WTC11 (cell line): ENCODE data around the gene CCNA2. TPM values are rescaled to one million over a fixed set of nuclear protein-coding genes. Genes with fewer than 3 reads are reported as not detected.

Experiments used
- ATAC-seq: fragments of 200-7000 bp; cut with Tn5 transposase; 2 replicates; pipeline ENCODE4 v1.10.0; 2021; ENCODE audit warnings: mild to moderate bottlenecking, moderate library complexity
- CTCF ChIA-PET: fragments of 300-600 bp; sonication (Branson Sonifier 250); formaldehyde crosslinking; loops from one replicate; lab custom pipeline; 2021; ENCODE audit warnings: antibody characterized with exemption; lab: Charles Lee
- POLR2A ChIA-PET: fragments of 350-600 bp; sonication (Branson Sonifier 250); formaldehyde crosslinking; loops from one replicate; lab custom pipeline; 2021; ENCODE audit warnings: antibody characterized with exemption; lab: Charles Lee
- DNase-seq: peaks from one replicate; pipeline ENCODE4 v3.0.0; 2021; ENCODE audit warnings: low spot score
- H3K27ac Mint-ChIP-seq: 2 replicates; pipeline ENCODE4 v1.8.0; 2021; ENCODE audit warnings: mixed read lengths
- H3K27me3 Mint-ChIP-seq: 2 replicates; pipeline ENCODE4 v1.8.0; 2021; ENCODE audit warnings: low read depth, mild to moderate bottlenecking, moderate library complexity, mixed read lengths
- H3K36me3 Mint-ChIP-seq: 2 replicates; pipeline ENCODE4 v1.8.0; 2021; ENCODE audit warnings: mixed read lengths
- H3K4me1 Mint-ChIP-seq: 2 replicates; pipeline ENCODE4 v1.8.0; 2022; ENCODE audit warnings: mixed read lengths
- H3K4me3 Mint-ChIP-seq: 2 replicates; pipeline ENCODE4 v1.8.0; 2021; ENCODE audit warnings: mild to moderate bottlenecking, moderate library complexity, mixed read lengths
- H3K9me3 Mint-ChIP-seq: 2 replicates; pipeline ENCODE4 v1.8.0; 2021; ENCODE audit warnings: mixed read lengths
- AFF4 ChIP-seq: sonication (generic); formaldehyde crosslinking; IDR thresholded peaks from 2 replicates; pipeline ENCODE4 v1.8.1; 2023; ENCODE audit warnings: mild to moderate bottlenecking, missing genetic modification reagents, borderline replicate concordance
- CBFB ChIP-seq: sonication (generic); formaldehyde crosslinking; IDR thresholded peaks from 2 replicates; pipeline ENCODE4 v1.8.1; 2022; ENCODE audit warnings: mild to moderate bottlenecking, low read depth, missing genetic modification reagents
- CTCF ChIP-seq: fragments of 200-600 bp; IDR thresholded peaks from 2 replicates; pipeline ENCODE4 v1.8.0; 2022; ENCODE audit warnings: antibody characterized with exemption
- GABPB1 ChIP-seq: sonication (generic); formaldehyde crosslinking; IDR thresholded peaks from 2 replicates; pipeline ENCODE4 v1.8.1; 2023; ENCODE audit warnings: mild to moderate bottlenecking, missing genetic modification reagents
- NFE2L1 ChIP-seq: sonication (generic); formaldehyde crosslinking; IDR thresholded peaks from 2 replicates; pipeline ENCODE4 v1.8.1; 2023; ENCODE audit warnings: missing genetic modification reagents
- NR3C1 ChIP-seq: sonication (generic); formaldehyde crosslinking; conservative IDR thresholded peaks from 2 replicates; pipeline ENCODE4 v1.8.1; 2023; ENCODE audit warnings: low read depth, mild to moderate bottlenecking, missing genetic modification reagents
- PREB ChIP-seq: sonication (generic); formaldehyde crosslinking; IDR thresholded peaks from 2 replicates; pipeline ENCODE4 v1.8.1; 2022; ENCODE audit warnings: mild to moderate bottlenecking, missing genetic modification reagents, moderate library complexity, borderline replicate concordance
- PRRX2 ChIP-seq: fragments of 250-450 bp; sonication (Bioruptor Pico); IDR thresholded peaks from 2 replicates; pipeline ENCODE4 v1.8.0; 2021; ENCODE audit warnings: mild to moderate bottlenecking
- RELA ChIP-seq: sonication (generic); formaldehyde crosslinking; IDR thresholded peaks from 2 replicates; pipeline ENCODE4 v1.8.1; 2022; ENCODE audit warnings: missing genetic modification reagents, mild to moderate bottlenecking, borderline replicate concordance
- RORB ChIP-seq: fragments of 250-450 bp; sonication (Bioruptor Pico); IDR thresholded peaks from 2 replicates; pipeline ENCODE4 v1.9.0; 2021; ENCODE audit warnings: mild to moderate bottlenecking
- SMAD3 ChIP-seq: sonication (generic); formaldehyde crosslinking; IDR thresholded peaks from 2 replicates; pipeline ENCODE4 v1.8.0; 2022; ENCODE audit warnings: missing genetic modification reagents, mild to moderate bottlenecking, borderline replicate concordance
- SP1 ChIP-seq: sonication (generic); formaldehyde crosslinking; conservative IDR thresholded peaks from 2 replicates; pipeline ENCODE4 v1.8.1; 2022; ENCODE audit warnings: missing genetic modification reagents
- ZMAT4 ChIP-seq: fragments of 250-450 bp; sonication (Bioruptor Pico); IDR thresholded peaks from 2 replicates; pipeline ENCODE4 v1.9.0; 2021; ENCODE audit warnings: mild to moderate bottlenecking
- ZNF138 ChIP-seq: sonication (generic); formaldehyde crosslinking; conservative IDR thresholded peaks from 2 replicates; pipeline ENCODE4 v1.8.1; 2022; ENCODE audit warnings: mild to moderate bottlenecking, moderate library complexity, missing genetic modification reagents
- ZNF281 ChIP-seq: sonication (generic); formaldehyde crosslinking; IDR thresholded peaks from 2 replicates; pipeline ENCODE4 v1.8.0; 2023; ENCODE audit warnings: mild to moderate bottlenecking, missing genetic modification reagents
- ZNF317 ChIP-seq: sonication (generic); formaldehyde crosslinking; IDR thresholded peaks from 2 replicates; pipeline ENCODE4 v1.8.1; 2023; ENCODE audit warnings: low read depth, mild to moderate bottlenecking, moderate library complexity, missing genetic modification reagents, borderline replicate concordance
- ZNF416 ChIP-seq: fragments of 250-450 bp; sonication (Bioruptor Pico); IDR thresholded peaks from 2 replicates; pipeline ENCODE4 v1.9.0; 2021; ENCODE audit warnings: mild to moderate bottlenecking, inconsistent platforms
- ZNF423 ChIP-seq: fragments of 250-450 bp; sonication (Bioruptor Pico); IDR thresholded peaks from 2 replicates; pipeline ENCODE4 v2.1.2; 2022; ENCODE audit warnings: mild to moderate bottlenecking, moderate library complexity
- ZNF532 ChIP-seq: fragments of 250-450 bp; sonication (Bioruptor Pico); IDR thresholded peaks from 2 replicates; pipeline ENCODE4 v1.9.0; 2021; ENCODE audit warnings: mild to moderate bottlenecking, borderline replicate concordance
- total RNA-seq: library from RNA; stranded (reverse); gene quantifications from 3 replicates; pipeline ENCODE4 v1.2.3, GENCODE V29; 2021

Gene CCNA2
- total RNA-seq, 1 experiment from 2014 or later: 95.1 TPM

GRCh38 chr4:121811122-121811521 lies 12.6 kb downstream of the CCNA2 start:
- Mint-ChIP-seq H3K27ac (no peak overlapping the region), H3K4me1 (no peaks in the 10 kb centered on the region), H3K4me3 (no peak overlapping the region), H3K27me3 (no peaks in the 10 kb centered on the region), H3K9me3 (no peaks in the 10 kb centered on the region), H3K36me3 (peaks cover 54% of the 10 kb centered on the region)
- DNase-seq: no peak
- no peak for TF ChIP-seq PREB (CRISPR knock-in tag)
- TF ChIP-seq NR3C1 (CRISPR knock-in tag): no peak
- TF ChIP-seq NFE2L1 (CRISPR knock-in tag): no peak
- TF ChIP-seq, all 79 proteins: peak for 0
- ChIA-PET POLR2A (no interaction called here), CTCF (interaction anchor here (0.8 kb wide), 1 partner anchor 10 kb away, joined by 3 read pairs; the partner anchor contains the start of gene EXOSC9)
- ATAC-seq: no peak

GRCh38 chr4:121806411-121806810 lies 17.3 kb downstream of the CCNA2 start:
- Mint-ChIP-seq H3K4me3 (no peak overlapping the region), H3K9me3 (no peaks in the 10 kb centered on the region), H3K27me3 (no peaks in the 10 kb centered on the region), H3K27ac (no peak overlapping the region), H3K36me3 (peaks cover 61% of the 10 kb centered on the region), H3K4me1 (peaks cover 8% of the 10 kb centered on the region)
- no peak for DNase-seq
- TF ChIP-seq CBFB (CRISPR knock-in tag): no peak
- TF ChIP-seq ZNF317 (CRISPR knock-in tag): no peak
- no peak for TF ChIP-seq RELA (CRISPR knock-in tag)
- TF ChIP-seq ZNF423: no peak
- no peak for TF ChIP-seq SMAD3 (CRISPR knock-in tag)
- TF ChIP-seq SP1 (CRISPR knock-in tag): no peak
- no peak for TF ChIP-seq CTCF
- no peak for TF ChIP-seq ZNF138 (CRISPR knock-in tag)
- no peak for TF ChIP-seq ZMAT4 (CRISPR knock-in tag)
- ChIA-PET CTCF (no interaction called here), POLR2A (no interaction called here)
- ATAC-seq: no peak

- ATAC-seq (no peak), DNase-seq (no peak)
- Mint-ChIP-seq H3K36me3 (peaks cover 31% of the 10 kb centered on the region), H3K27me3 (no peaks in the 10 kb centered on the region), H3K27ac (peak overlapping the region; percentile 97), H3K4me3 (peak overlapping the region; percentile 81), H3K4me1 (peaks cover 14% of the 10 kb centered on the region), H3K9me3 (no peaks in the 10 kb centered on the region)
- ChIA-PET CTCF (interaction anchor here (1.0 kb wide), 1 partner anchor 9 kb away, joined by 3 read pairs; no protein-coding TSS in a partner anchor), POLR2A (interaction anchor here (1.0 to 1.3 kb wide), 5 partner anchors 14 to 108 kb away, joined by 3 to 4 read pairs (median 3); partner anchors contain the start of genes ANXA5 and BBS7)
- TF ChIP-seq PRRX2 (CRISPR knock-in tag) (no peak), AFF4 (CRISPR knock-in tag) (no peak), GABPB1 (no peak), RORB (CRISPR knock-in tag) (no peak), ZNF281 (no peak), ZNF416 (CRISPR knock-in tag) (no peak), ZNF532 (CRISPR knock-in tag) (no peak)
Measured at GRCh38 chr4:121801715-121802075, 22.0 kb downstream of the CCNA2 start.
